HG03097 (cell line): ENCODE results near the gene SOWAHC.
"Not testable (repeated sequence)": the region's sequence is repeated elsewhere in the genome, so short reads cannot be mapped to it uniquely, and the experiment has no call there.

Source experiments
- ATAC-seq: cut with Tn5 transposase; IDR thresholded peaks from one replicate; pipeline ENCODE4 v1.9.1; 2021; ENCODE audit not compliant: unreplicated experiment, low FRiP score

The SOWAHC gene, protein sequence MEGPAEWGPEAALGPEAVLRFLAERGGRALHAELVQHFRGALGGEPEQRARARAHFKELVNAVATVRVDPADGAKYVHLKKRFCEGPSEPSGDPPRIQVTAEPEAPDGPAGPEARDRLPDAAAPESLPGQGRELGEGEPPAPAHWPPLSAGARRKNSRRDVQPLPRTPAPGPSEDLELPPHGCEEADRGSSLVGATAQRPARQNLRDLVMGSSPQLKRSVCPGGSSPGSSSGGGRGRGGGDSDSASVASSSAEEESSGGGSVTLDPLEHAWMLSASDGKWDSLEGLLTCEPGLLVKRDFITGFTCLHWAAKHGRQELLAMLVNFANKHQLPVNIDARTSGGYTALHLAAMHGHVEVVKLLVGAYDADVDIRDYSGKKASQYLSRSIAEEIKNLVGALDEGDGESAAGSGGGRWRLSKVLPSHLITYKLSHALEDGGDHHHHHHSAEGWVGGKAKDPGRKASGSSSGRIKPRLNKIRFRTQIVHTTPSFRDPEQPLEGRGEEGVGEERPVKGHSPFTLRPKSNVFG

DNA sequence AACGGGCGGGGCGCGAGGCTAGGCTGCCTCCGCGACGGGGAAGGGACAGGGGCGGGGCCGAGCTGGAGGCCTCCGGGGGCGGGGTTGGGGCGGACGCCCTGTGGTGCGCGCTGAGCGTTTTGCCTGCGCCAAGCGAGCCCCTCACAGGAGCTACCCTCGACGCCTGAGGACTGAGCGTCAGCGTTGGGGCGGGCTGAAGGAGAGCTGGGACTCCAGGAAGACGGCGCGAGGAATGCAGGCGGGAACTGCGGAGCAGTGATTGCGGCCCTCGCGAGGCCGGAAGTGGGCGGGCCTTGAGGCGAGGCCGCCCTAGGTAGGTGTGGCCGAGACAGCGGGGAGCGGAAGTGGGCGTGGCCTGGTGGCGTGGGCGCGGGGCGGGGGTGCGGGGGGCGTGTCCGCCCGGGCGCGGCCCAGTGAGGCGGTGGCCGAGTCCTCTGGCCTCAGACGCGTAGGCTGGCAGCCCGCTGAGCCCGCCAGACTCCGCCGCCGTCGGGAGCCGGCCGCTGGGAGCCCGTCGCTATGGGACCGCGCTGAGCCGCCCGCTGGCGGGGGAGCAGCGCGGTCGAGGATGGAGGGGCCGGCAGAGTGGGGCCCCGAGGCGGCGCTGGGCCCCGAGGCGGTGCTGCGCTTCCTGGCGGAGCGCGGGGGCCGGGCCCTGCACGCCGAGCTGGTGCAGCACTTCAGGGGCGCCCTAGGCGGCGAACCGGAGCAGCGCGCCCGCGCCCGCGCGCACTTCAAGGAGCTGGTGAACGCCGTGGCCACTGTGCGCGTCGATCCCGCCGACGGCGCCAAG is at the start of gene SOWAHC, which contains the start of gene SEPTIN10:
Gene SOWAHC, plus strand, starts transcription at position 443 of the 793 bp plus-strand sequence. Its CDS starts 126 bp downstream, at position 569.
Gene SEPTIN10, minus strand, starts transcription at position 45 of the 793 bp plus-strand sequence. CDS start 139 bp downstream, outside the sequence.
- peak; percentile 65 for ATAC-seq

DNA sequence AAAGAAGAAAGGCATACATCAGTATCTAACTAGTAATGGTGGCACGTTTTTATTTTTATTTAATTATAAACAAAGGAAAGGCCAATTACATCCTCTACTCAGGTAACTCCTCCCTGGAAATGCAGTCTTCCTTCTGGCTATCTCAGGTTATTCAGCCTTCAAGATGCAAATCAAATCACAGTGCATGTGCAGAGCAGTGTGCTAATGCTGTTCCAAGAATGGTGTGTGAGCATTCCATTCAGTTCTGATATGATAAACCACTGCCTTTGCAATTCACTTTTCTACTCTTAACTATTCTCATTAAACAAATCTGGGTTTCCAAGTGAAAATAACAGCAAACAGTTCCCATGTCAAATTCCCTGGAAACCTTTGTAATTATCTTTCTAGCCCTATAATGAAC is 38.8 kb upstream of the SOWAHC start:
- no peak for ATAC-seq

DNA sequence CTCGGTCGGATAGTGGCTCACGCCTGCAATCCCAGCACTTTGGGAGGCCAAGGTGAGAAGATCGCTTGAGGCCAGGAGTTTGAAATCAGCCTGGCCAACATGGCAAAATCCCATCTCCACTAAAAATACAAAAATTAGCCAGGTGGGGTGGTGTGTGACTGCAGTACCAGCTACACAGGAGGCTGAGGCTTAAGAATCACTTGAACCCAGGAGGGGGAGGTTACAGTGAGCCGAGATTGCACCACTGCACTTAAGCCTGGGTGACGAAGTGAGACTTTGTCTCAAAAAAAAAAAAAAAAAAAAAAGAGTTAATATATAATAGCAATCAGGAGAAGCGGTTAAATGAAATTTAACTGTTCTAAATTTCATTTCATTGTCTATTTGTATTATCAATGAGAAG is 36.5 kb upstream of the SOWAHC start:
- not testable (repeated sequence) for ATAC-seq

DNA sequence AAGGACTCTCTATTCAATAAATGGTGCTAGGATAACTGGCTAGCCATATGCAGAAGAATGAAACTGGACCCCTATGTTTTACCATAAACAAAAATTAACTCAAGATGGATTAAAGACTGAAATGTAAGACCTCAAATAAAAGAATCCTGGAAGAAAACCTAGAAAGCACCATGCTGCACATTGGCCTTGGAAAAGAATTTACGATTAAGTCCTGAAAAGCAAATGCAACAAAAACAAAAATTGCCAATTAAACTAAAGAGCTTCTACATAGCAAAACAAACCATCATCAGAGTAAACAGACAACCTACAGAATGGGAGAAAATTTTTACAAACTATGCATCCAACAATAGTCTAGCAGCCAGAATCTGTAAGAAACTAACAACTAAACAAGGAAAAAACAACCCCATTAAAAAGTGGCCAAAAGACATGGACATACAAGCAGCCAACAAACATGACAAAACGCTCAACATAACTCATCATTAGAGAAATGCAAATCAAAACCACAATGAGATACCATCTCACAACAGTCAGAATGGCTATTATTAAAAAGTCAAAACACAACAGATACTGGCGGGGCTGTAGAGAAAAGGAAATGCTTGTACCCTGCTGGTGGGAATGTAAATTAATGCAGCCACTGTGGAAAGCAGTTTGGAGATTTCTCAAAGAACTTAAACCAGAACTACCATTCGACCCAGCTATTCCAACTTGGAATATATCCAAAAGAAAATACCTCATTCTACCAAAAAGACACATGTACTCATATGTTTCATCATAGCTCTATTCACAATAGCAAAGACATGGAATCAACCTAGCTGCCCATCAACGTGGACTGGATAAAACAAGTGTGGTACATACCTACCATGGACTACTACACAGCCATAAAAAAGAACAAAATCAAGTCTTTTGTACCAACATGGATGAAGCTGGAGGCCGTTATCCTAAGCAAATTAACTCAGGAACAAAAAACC is 31.0 kb upstream of the SOWAHC start:
- ATAC-seq, result no peak

DNA sequence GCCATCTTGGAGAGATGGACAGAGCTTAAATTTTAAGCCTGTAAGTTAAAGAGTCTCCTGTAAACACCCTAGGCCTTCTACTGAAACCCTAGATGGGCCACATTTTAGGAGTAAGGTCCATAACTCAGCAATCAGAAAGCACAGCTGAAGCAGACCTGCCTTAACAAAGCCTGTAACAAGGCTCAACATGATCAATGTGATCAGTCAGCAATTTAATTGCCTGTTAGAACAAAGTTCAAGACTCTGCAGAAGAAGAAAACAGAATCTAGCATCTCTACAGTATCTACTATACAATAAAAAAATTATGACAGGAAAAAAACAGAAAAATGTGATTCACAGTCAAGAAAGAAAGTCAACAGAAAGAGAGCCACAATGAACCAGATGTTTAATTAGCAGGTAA is 27.5 kb upstream of the SOWAHC start:
- ATAC-seq, result no peak

DNA sequence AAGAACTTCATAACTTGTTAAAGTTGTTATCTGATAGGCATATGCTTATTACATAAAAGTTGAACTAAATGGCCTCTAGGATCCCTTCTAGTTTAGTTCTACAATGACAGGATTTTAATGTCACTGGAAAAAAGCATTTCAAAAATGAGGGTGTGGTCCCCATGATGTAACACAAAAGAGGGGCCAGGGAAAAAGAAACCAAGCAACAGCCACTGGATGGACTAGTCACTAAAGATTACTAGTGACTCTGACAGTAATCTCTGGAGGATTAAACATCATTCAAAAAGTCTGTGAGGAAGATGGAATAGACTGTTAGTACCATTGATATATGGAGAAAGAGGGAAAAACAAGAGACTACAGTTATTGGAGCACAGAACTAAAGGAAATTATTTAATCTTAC is 23.0 kb upstream of the SOWAHC start:
- ATAC-seq, result no peak

DNA sequence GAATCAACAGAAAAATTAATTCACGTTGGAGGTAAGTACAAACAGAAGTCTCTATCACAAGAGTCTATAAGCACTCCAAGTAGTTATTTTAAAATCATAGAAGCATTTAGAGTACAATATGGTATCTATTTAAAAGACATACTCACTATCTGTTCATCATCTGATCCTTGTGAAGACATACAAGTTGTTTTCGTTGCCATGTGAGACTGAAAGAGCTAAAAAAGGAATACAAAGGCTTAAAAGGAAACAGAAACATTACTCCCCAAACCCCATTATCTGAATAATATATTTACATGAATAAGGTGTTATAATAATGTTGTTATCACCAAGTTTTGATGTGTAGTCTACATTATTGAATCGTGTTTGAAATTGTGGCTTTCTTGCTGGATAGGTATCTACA is 21.3 kb upstream of the SOWAHC start:
- ATAC-seq, result no peak

DNA sequence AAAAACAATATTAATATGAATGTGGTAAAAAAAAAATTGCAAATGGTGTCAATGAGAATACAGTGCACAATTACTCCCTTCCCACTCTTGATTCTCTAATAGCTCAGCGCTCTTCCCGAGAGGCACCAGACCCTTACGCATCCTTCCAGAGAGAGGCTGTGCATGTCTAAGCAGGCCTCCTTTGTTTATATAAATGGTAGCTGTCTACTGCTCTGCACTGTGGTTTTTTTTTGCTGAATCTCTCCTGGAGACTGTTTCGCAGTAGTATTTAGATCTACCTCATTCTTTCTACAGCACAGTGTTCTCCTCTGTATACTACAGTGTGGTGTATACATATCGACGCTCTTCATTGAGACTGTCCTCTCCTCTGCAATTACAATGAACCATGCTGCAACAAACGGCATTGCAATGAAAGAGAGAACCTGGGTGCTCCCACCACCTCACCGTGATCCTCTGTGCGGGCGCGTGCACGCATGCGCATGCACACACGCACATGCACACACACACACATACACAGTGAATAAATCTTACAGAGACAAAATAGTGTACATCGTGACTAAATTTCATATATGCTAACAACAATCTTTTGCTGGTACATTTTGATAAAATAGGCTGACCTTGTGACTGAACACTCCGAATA is 19.8 kb upstream of the SOWAHC start:
- no peak for ATAC-seq

DNA sequence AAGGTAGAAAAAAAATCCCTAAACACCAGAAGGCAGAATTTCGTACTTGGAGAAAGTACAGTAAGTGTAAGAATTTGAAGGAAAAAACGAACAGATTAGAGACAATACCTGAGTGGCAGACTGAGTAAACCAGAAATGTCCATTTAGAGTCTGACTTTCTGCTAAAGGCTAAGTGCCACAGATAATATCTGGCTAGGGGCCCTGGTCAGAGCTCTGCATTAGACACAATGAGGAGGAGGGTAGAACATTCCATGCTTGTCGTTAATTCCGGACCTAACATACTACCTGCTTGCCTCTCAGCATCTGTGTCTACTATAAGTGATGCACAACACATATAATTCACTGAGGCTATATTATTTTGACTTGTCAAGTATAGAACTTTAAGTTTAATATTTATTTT is 18.5 kb upstream of the SOWAHC start:
- ATAC-seq, result no peak

DNA sequence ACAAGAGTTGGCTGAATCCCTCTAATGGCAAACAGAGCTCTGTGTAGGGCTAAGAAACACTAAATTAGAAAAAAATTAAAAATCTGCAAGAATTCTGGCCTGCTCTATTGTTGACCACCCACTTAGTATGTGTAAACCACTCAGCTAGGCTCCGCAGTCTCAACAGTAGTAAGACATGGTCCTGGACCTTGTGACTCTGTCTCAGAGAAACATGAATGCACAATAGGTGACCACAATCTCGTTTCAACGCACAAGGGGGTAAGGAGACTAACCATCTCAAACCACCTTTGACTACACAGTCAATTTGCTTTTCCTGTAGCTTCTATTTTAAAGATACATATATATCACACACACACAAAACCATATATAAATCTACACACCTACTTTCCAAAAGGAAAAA is 16.9 kb upstream of the SOWAHC start:
- ATAC-seq, result no peak

DNA sequence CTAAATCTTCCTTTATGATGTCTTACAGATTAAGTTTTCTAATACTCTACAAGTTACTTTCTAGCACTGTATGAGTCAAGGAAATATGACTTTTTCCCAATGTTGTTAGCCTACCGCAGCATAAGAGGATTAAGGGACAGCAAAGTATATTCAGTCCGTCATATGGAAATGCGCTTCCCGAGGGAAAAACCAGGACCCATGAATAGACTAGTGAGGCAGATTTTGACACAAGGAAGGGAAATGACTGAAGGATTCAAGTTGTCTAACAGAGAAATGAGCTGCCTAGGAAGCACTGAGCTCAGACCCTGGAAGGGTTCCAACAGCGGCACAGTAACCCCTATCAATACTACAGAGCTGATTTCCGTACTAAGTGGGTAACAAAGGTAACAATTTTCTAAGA is 12.4 kb upstream of the SOWAHC start:
- no peak for ATAC-seq

DNA sequence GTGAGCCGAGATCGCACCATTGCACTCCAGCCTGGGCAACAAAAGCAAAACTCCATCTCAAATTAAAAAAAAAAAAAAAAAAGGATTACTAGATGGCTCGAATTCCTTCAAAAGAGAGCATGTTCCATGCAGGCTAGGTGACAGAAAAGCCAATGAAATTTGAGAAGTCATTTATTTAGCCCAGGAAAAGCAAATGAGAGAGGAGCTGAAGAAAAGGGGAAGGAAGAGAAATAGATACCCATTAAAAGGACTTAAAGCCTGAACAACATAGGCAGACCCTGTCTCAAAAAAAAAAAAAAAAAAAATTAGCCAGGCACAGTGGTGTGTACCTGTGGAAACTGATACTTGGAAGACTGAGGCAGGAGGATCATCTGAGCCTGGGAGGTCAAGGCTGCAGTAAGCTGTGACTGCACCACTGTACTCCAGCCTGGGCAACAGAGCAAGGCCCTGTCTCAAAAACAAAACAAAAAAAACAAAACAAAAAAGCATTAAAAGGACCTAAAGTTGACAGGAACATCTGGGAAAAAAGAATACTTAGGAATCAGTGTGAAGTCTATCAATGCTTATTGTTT is 11.5 kb upstream of the SOWAHC start:
- no peak for ATAC-seq

DNA sequence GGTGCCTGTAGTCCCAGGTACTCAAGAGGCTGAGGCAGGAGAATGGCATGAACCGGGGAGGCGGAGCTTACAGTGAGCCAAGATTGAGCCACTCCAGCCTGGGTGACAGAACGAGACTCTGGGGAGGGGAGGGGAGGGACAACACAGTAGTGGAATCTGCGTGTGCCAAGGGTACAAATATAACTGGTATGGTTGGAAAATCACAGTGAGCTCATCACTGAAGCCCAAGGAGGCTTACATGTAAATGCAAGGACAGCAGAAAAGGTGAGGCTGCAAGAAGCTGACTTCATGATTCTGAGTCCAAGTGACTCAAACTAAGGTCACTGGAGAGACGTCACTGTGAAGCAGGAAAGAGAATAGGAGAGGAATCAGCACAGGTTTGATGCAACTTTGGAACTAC is 9.6 kb upstream of the SOWAHC start:
- no peak for ATAC-seq

DNA sequence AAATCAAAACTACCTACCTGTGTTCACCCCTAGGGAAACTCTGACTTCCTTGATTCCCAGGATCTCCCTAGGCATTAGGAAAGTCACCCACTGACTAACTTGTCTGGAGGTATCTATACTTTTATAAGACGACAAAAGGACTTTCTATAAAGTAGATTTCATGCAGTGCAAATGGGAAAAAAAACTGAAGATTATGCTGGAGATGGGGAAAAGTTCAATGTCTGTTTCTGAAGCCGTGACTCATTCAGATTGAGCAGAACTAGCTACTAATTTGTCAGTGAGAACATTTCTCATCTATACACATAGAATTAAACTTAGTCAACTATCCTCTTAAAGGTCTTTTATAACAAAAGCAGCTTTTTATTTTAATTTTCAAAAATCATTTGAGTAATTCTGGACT is 6.4 kb upstream of the SOWAHC start:
- no peak for ATAC-seq

DNA sequence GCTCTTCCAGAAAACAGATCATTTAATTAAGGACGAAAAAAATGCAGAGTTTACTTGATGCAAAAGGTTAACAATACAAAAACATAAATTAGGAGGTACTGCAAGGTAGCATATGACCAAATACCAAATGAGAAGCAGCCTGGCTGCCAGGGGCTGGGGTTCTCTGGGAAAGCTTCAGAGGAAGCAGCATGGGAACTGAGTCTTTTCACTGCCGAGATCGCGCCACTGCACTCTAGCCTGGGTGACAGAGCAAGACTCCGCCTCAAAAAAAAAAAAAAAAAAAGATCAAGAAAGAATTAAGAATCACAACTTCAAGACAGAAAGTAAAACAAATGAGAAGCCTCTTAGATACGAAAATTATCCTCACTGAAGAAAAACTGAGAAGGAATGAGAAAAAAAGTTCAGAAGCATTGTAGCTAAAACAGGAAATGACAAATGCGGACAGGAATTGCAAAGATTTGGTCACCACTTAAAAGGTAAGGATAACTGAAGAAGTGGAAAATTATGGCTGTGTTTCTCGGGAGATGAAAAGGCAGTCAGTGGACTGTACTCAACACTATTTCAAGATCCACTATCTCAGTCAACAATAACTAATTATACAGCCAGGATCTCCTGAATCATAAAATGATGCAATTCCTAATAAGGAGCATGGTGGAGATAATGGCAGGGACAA is 4.7 kb upstream of the SOWAHC start:
- no peak for ATAC-seq

DNA sequence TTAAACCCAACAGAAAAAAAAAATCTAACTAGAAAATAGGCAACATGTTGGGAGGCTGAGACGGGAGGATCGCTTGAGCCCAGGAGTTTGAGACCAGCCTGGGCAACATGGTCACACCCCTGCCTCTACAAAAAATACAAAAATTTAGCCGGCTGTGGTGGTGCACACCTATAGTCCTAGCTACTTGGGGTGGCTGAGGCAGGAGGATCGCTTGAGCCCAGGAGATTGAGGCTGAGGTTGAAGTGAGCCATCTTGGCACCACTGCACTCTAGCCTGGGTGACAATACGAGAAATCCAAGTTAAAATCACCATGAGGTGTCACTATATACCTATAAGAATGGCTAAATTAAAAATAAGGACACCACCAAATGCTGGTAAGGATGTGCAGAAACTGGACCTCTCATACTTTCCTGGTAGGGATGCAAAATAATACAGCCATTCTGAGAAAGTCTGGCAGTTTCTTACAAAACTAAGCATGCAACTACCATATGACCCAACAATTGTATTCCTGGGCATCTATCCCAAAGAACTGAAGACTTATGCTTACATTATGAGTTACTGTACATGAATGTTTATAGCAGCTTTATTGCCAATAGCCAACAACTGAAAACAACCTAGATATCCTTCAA is 2.6 kb upstream of the SOWAHC start:
- ATAC-seq, result no peak

DNA sequence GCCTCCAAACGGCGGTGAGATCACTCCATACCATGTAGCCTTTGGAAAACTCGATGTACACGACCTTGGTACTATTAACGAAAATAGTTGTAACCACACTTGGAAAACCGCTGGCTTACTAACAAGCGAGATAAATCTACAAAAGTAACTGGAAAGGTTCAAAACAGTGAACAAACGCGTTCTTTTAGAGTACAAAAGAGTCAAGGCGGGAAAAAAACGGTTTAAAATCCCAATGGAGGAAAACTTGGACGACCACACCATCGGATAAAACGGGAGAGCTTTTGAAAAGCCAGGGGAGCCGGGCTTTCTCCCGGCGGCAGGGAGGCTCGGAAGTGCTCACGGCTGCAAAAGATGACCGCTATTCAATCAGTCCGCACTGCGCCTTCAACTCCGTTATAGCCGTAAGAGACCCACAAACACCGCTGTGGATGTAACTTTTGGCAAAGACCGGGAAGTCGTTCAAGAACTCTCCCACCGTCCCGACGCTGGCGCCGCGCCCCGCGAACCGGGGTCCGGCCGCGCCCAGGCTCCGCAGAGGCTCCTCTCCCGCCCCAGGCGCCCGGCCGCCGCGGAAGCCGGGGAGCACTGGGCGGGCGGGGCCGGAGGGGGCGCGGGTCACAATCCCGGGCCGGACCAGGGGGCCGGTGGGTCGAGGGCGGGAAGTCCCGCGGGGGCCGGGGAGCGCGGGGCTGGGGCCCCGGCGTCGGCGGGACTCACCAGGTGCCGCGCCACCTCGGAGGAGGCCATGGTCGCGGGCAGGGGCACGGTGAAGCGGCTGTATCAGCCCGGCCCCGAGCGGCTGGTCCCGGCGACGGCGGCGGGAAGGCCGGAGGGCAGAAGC is 863 bp upstream of the SOWAHC start:
- ATAC-seq, result peak; percentile 6
